WTC11 (cell line): ENCODE measurements around the gene IL6ST. TPM values are rescaled to one million over a fixed set of nuclear protein-coding genes. Genes with fewer than 3 reads are reported as not detected.
"Not testable (repeated sequence)": the region's sequence is repeated elsewhere in the genome, so short reads cannot be mapped to it uniquely, and the experiment has no call there.

Source experiments
- ATAC-seq: fragments of 200-7000 bp; cut with Tn5 transposase; 2 replicates; pipeline ENCODE4 v1.10.0; 2021; ENCODE audit warnings: mild to moderate bottlenecking, moderate library complexity
- CTCF ChIA-PET: fragments of 300-600 bp; sonication (Branson Sonifier 250); formaldehyde crosslinking; loops from one replicate; lab custom pipeline; 2021; ENCODE audit warnings: antibody characterized with exemption; lab: Charles Lee
- POLR2A ChIA-PET: fragments of 350-600 bp; sonication (Branson Sonifier 250); formaldehyde crosslinking; loops from one replicate; lab custom pipeline; 2021; ENCODE audit warnings: antibody characterized with exemption; lab: Charles Lee
- DNase-seq: peaks from one replicate; pipeline ENCODE4 v3.0.0; 2021; ENCODE audit warnings: low spot score
- H3K27ac Mint-ChIP-seq: 2 replicates; pipeline ENCODE4 v1.8.0; 2021; ENCODE audit warnings: mixed read lengths
- H3K27me3 Mint-ChIP-seq: 2 replicates; pipeline ENCODE4 v1.8.0; 2021; ENCODE audit warnings: low read depth, mild to moderate bottlenecking, moderate library complexity, mixed read lengths
- H3K36me3 Mint-ChIP-seq: 2 replicates; pipeline ENCODE4 v1.8.0; 2021; ENCODE audit warnings: mixed read lengths
- H3K4me1 Mint-ChIP-seq: 2 replicates; pipeline ENCODE4 v1.8.0; 2022; ENCODE audit warnings: mixed read lengths
- H3K4me3 Mint-ChIP-seq: 2 replicates; pipeline ENCODE4 v1.8.0; 2021; ENCODE audit warnings: mild to moderate bottlenecking, moderate library complexity, mixed read lengths
- H3K9me3 Mint-ChIP-seq: 2 replicates; pipeline ENCODE4 v1.8.0; 2021; ENCODE audit warnings: mixed read lengths
- CBFB ChIP-seq: sonication (generic); formaldehyde crosslinking; IDR thresholded peaks from 2 replicates; pipeline ENCODE4 v1.8.1; 2022; ENCODE audit warnings: mild to moderate bottlenecking, low read depth, missing genetic modification reagents
- E2F4 ChIP-seq: sonication (generic); formaldehyde crosslinking; IDR thresholded peaks from 2 replicates; pipeline ENCODE4 v1.8.1; 2022; ENCODE audit warnings: low read depth, mild to moderate bottlenecking, moderate library complexity, missing genetic modification reagents, borderline replicate concordance
- MXD4 ChIP-seq: fragments of 250-450 bp; sonication (Bioruptor Pico); IDR thresholded peaks from 2 replicates; pipeline ENCODE4 v1.8.0; 2021; ENCODE audit warnings: mild to moderate bottlenecking, moderate library complexity, borderline replicate concordance
- RELA ChIP-seq: sonication (generic); formaldehyde crosslinking; IDR thresholded peaks from 2 replicates; pipeline ENCODE4 v1.8.1; 2022; ENCODE audit warnings: missing genetic modification reagents, mild to moderate bottlenecking, borderline replicate concordance
- SMAD3 ChIP-seq: sonication (generic); formaldehyde crosslinking; IDR thresholded peaks from 2 replicates; pipeline ENCODE4 v1.8.0; 2022; ENCODE audit warnings: missing genetic modification reagents, mild to moderate bottlenecking, borderline replicate concordance
- ZNF121 ChIP-seq: sonication (generic); formaldehyde crosslinking; IDR thresholded peaks from 2 replicates; pipeline ENCODE4 v1.8.0; 2023; ENCODE audit warnings: missing genetic modification reagents
- ZNF425 ChIP-seq: fragments of 250-450 bp; sonication (Bioruptor Pico); conservative IDR thresholded peaks from 2 replicates; pipeline ENCODE4 v1.9.0; 2021; ENCODE audit warnings: mild to moderate bottlenecking
- ZNF671 ChIP-seq: fragments of 250-450 bp; sonication (Bioruptor Pico); IDR thresholded peaks from 2 replicates; pipeline ENCODE4 v1.8.0; 2021; ENCODE audit warnings: mild to moderate bottlenecking
- total RNA-seq: library from RNA; stranded (reverse); gene quantifications from 3 replicates; pipeline ENCODE4 v1.2.3, GENCODE V29; 2021
- TF ChIP-seq, protein P1 (sequence below): sonication (generic); formaldehyde crosslinking; IDR thresholded peaks from 2 replicates; pipeline ENCODE4 v1.8.0; 2023; ENCODE audit warnings: mild to moderate bottlenecking, missing genetic modification reagents
- TF ChIP-seq, protein P2 (sequence below): fragments of 200-600 bp; IDR thresholded peaks from 2 replicates; pipeline ENCODE4 v1.8.0; 2022; ENCODE audit warnings: antibody characterized with exemption
- TF ChIP-seq, protein P3 (sequence below): sonication (generic); formaldehyde crosslinking; IDR thresholded peaks from 2 replicates; pipeline ENCODE4 v1.8.1; 2022; ENCODE audit warnings: mild to moderate bottlenecking, moderate library complexity, missing genetic modification reagents

The IL6ST gene
- total RNA-seq, 1 experiment from 2014 or later = 8.4 TPM

DNA sequence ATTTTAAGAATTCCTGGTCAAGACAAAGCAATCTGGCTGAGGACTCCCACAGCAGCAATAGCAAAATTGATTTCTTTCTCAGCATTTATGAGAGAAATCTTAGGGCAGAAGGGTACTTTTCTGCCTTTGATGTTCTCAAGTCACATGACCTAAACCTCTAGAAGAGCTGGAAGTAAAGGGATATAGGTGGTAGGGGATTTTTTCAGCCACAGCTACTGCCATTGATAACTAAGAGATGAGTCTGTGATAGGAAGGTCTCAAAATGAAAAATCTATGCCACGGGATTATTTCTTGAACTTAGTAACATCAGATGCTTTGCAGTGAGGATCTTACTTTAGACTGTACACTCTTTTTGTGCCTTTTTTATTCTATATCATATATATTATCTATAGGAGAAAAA is 35.6 kb downstream of the IL6ST start (continued):
- no peak for TF ChIP-seq ZNF425

GRCh38 chr5:55941154-55941553 is 53.6 kb downstream of the IL6ST start:
- H3K9me3 Mint-ChIP-seq, ATAC-seq, H3K27me3 Mint-ChIP-seq, CTCF ChIA-PET, DNase-seq, H3K4me1 Mint-ChIP-seq, H3K36me3 Mint-ChIP-seq, H3K4me3 Mint-ChIP-seq, H3K27ac Mint-ChIP-seq, POLR2A ChIA-PET: not testable (repeated sequence)

DNA sequence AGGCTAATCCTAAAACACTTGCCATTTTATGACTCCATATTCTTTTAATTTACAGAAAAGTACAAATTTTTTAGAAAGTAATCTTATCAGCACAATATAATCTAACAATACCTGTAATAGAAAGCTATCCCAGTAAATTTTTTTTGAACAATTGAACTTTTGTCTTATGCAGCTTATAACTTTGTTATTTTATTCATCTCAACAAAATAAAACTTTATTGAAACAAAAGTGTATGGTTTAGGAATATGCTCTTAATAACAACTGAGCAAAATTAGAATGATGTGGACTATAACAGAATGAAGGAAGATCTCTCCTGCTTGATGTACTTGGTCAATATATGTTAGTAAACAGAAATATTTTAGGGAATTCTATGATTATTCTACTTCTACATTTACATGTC is 57.2 kb downstream of the IL6ST start:
- POLR2A ChIA-PET, ATAC-seq, H3K27me3 Mint-ChIP-seq, H3K4me1 Mint-ChIP-seq, H3K36me3 Mint-ChIP-seq, H3K27ac Mint-ChIP-seq, H3K4me3 Mint-ChIP-seq, DNase-seq, H3K9me3 Mint-ChIP-seq: not testable (repeated sequence)
- CTCF ChIA-PET = interaction anchor here (3.5 kb wide), 1 partner anchor 264 kb away, joined by 29 read pairs; no protein-coding TSS in a partner anchor

DNA sequence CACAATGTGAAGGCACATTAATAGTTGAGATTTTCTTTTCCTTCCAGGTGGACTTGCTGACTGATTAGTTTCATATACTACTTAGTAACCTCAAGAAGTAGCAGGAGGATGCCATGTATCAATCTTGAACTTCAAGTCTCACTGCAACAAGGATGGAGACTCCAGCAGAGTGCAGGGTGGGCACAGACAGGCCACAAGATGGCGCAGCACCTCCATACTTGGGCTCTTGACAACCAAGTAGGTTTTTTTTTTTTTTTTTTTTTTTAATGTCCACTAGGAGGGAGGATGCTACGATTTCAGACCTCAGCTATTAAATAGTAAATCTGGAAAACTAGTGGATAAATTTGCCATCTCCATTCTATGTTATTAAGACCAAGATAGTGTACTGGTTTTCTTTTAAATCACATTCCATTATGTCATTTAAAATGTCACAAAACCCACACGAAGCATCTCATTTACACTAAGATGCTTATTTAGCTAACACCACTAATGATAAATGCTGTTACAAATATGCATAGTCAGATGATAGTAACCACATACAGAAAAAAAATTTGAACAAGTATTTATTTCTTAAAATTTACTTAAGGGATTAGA is 58.6 kb downstream of the IL6ST start:
- no peaks in the 10 kb centered on the region for H3K27me3 Mint-ChIP-seq
- H3K9me3 Mint-ChIP-seq = no peaks in the 10 kb centered on the region
- CTCF ChIA-PET = interaction anchor here (0.6 to 3.5 kb wide), 53 partner anchors 10 to 1374 kb away, joined by 3 to 29 read pairs (median 4); no protein-coding TSS in a partner anchor

GRCh38 chr5:55935371-55935770 is 59.4 kb downstream of the IL6ST start:
- Mint-ChIP-seq H3K4me3 (no peak overlapping the region), H3K4me1 (no peaks in the 10 kb centered on the region), H3K36me3 (no peaks in the 10 kb centered on the region), H3K27ac (no peak overlapping the region), H3K27me3 (no peaks in the 10 kb centered on the region; the same call in 1 of the 2 replicates), H3K9me3 (no peaks in the 10 kb centered on the region)
- POLR2A ChIA-PET = no interaction called here
- CTCF ChIA-PET = interaction anchor here (0.6 to 3.5 kb wide), 5 partner anchors 12 to 266 kb away, joined by 3 to 29 read pairs (median 4); no protein-coding TSS in a partner anchor
- no peak for DNase-seq
- no peak for ATAC-seq
- TF ChIP-seq SMAD3 (CRISPR knock-in tag) (no peak), MXD4 (CRISPR knock-in tag) (no peak), ZNF121 (no peak), RELA (CRISPR knock-in tag) (no peak), CBFB (no peak)
- TF ChIP-seq, protein P1, sequence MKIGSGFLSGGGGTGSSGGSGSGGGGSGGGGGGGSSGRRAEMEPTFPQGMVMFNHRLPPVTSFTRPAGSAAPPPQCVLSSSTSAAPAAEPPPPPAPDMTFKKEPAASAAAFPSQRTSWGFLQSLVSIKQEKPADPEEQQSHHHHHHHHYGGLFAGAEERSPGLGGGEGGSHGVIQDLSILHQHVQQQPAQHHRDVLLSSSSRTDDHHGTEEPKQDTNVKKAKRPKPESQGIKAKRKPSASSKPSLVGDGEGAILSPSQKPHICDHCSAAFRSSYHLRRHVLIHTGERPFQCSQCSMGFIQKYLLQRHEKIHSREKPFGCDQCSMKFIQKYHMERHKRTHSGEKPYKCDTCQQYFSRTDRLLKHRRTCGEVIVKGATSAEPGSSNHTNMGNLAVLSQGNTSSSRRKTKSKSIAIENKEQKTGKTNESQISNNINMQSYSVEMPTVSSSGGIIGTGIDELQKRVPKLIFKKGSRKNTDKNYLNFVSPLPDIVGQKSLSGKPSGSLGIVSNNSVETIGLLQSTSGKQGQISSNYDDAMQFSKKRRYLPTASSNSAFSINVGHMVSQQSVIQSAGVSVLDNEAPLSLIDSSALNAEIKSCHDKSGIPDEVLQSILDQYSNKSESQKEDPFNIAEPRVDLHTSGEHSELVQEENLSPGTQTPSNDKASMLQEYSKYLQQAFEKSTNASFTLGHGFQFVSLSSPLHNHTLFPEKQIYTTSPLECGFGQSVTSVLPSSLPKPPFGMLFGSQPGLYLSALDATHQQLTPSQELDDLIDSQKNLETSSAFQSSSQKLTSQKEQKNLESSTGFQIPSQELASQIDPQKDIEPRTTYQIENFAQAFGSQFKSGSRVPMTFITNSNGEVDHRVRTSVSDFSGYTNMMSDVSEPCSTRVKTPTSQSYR (CRISPR knock-in tag) = no peak
- TF ChIP-seq, protein P2, sequence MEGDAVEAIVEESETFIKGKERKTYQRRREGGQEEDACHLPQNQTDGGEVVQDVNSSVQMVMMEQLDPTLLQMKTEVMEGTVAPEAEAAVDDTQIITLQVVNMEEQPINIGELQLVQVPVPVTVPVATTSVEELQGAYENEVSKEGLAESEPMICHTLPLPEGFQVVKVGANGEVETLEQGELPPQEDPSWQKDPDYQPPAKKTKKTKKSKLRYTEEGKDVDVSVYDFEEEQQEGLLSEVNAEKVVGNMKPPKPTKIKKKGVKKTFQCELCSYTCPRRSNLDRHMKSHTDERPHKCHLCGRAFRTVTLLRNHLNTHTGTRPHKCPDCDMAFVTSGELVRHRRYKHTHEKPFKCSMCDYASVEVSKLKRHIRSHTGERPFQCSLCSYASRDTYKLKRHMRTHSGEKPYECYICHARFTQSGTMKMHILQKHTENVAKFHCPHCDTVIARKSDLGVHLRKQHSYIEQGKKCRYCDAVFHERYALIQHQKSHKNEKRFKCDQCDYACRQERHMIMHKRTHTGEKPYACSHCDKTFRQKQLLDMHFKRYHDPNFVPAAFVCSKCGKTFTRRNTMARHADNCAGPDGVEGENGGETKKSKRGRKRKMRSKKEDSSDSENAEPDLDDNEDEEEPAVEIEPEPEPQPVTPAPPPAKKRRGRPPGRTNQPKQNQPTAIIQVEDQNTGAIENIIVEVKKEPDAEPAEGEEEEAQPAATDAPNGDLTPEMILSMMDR = no peak
- TF ChIP-seq, protein P3, sequence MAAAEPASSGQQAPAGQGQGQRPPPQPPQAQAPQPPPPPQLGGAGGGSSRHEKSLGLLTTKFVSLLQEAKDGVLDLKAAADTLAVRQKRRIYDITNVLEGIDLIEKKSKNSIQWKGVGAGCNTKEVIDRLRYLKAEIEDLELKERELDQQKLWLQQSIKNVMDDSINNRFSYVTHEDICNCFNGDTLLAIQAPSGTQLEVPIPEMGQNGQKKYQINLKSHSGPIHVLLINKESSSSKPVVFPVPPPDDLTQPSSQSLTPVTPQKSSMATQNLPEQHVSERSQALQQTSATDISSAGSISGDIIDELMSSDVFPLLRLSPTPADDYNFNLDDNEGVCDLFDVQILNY (CRISPR knock-in tag) = no peak

More for the DNA sequence above, 58.6 kb downstream of the IL6ST start:
- POLR2A ChIA-PET = interaction anchor here (0.6 kb wide), 1 partner anchor 829 kb away, joined by 3 read pairs; no protein-coding TSS in a partner anchor
- no peak overlapping the region for H3K27ac Mint-ChIP-seq
- DNase-seq (peak; percentile 86), ATAC-seq (peak; percentile 79)
- H3K4me1 Mint-ChIP-seq = no peaks in the 10 kb centered on the region
- no peaks in the 10 kb centered on the region for H3K36me3 Mint-ChIP-seq
- no peak overlapping the region for H3K4me3 Mint-ChIP-seq
- TF ChIP-seq E2F4 (no peak), ZNF671 (CRISPR knock-in tag) (no peak)
- TF ChIP-seq, protein P2 = peak; percentile 49; the same call in 1 of the 2 replicates
- TF ChIP-seq, all 79 proteins: peak for 1
